Amniotic epithelial cell (primary cell): ENCODE measurements around the gene RTL10.

ENCODE experiments used
- DNase-seq: peaks from one replicate; pipeline ENCODE4 v3.0.0-alpha.2; 2010; ENCODE audit warnings: low read depth

Gene RTL10

DNA sequence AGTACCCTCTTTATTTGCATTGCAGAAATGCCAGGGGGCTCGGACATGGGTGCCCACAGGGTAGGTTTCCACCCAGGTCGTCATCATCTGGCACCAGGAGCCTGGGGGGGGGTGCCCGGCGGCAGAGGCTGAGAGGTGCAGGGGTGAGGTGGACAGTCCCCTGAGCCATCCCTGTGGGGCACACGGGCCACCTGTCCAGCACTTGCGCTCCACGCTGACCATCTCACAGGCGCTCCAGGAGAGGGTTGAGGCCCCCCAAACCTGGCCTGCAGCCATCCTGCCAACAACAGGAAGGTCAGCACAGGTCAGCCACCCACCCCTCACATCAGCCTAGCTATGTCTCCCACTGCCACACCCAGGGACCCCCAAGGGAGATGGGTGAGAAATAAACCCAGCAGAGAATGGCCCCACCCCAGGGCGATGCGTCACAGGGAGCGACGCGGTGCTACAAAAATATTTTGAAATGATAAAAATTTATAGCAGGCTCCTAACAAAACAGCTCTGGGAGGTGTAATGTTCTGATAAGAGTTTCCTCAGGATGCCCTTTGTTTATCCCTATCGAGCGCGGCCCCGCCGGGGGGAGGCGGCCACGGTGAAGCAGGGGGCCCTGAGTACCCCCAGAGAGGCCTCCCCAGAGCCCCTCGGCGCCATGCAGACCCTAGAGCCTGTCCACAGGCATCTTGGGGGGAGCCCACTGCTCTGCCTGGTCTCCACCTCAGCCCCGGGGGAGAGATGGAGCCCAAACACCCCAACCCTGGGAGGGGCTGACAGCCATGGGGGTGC, 21.0 kb upstream of the RTL10 start:
- peak; percentile 42 for DNase-seq

DNA sequence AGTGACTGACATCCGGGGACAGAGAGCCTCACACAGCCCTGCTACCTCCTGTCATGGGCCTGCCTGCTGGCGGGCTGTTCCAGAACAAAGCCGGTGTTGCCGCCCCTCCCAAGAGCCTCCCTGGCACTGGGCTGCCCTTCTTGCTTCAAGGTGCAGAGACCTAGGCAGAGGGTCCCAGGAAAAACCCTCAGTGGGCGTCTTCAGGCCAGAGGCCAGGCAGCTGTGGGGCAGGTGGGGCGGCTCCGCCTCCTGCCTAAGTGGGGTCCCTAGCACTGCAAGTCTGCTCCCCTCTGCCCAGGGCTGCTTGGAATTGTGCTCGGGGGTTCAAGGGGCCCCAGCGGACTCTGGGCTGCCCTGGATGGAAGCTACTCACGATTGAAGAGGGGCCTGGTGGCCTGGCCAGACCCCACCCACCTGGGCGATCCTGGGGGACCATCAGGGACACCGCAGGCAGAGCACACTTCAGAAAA, 20.4 kb upstream of the RTL10 start:
- DNase-seq = no peak

DNA sequence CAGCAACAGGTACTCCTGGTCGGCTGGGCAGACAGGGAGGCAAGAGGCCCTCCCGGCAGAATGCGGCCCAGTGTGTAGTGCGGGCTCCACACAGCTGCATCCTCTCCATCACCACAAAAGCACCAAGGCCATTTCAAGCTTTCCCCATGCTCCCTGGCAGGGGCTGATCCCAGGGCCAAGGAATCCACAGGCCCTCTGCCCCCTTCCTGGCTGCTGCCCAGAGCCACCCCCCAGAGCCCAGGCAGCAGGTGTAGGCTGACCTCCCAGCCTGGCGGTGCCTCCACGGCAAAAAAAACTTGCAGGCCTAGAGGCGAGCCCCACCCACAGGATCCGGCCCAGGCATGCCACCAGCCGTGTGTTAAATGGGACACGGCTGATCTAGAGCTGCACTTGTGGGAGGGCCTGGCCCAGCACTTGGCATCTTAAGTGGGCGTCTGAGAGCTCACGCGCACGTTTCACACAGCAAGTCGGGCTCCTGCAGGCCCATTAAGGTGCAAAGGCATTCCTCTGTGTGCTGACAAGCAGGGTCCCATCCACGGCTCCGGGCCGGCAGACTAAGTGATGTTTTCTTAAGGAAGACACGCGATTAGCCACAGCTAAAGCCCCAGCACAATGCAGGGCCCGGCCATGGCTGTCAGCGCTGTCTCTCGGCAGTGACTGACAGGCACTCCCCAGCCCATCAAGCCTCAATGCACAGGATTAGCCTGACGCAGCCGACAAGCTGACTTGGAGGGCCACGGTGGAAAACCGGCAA, 19.8 kb upstream of the RTL10 start:
- no peak for DNase-seq

DNA sequence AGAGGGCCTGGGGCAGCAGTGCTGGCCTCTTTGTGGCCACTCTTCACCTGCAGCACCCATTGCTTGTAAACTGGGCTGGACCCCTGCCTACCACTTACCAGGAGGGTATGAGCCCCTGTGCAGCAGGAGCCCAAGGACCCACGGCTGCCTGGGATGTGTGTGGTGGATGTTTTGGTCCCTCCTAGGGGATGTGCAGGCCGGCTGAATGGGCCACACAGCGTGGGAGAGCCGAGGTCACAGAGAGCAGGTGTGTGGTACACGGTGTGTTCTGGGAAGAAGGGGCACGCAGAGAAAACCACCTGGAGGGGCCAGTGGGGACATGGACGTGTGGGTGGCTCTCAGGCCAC, 19.3 kb upstream of the RTL10 start:
- DNase-seq = no peak

DNA sequence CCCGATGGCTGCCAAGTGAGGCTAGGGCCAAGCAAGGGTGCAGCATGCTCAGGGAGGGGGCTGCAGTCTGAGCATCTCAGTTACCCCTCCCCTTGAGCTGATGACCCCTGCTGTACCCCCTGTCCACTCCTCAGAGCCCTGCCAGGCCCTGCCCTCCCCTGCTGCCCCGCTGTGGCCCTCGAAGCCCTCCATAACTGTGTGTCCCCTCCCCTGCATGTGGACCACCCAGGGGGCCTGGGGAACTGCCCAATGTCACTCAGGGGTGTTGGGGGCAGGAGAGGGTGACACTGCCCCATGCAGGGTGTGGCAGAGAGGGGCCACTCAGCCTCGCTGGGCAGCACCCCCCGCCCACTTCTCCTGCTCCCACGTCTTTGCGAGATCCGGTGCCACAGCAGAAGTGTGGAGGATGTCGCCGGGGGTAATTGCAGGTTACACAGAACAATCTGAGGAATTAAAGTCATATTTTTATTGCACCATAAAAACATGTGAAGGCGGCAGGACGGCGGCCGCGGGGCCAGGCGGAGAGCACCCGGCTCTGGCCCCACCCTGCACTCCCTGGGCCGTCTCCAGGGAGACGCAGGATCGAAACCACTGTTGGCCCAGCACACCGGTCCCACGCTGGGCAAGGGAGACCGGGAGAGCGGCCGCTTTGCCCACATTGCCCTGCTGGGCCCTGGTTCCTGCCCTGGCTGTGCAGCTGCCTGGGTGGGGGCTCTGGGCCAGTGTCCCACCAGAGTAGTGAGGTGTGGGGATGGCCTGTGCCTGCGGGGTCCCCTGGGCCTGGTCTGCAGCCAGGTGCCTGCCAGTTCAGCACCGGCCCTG, 18.7 kb upstream of the RTL10 start:
- DNase-seq = no peak

DNA sequence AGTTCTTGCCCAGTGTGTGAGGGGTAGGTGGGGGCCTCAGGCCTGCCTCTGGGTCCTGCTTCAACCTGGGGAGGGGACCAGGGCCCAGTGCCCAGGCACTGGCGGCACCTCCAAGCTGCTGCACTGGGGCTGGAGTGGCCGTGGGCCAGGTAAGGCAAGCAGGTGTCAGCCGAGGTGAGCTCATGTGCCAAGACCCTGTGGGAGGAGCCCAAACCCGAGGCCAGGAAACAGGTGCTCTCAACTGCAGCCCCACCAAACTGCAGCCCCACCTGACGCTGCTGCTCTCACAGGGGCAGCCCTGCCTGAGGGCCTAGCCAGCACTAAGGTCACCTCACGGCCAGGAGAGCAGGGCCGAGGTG, 18.1 kb upstream of the RTL10 start:
- DNase-seq = no peak

DNA sequence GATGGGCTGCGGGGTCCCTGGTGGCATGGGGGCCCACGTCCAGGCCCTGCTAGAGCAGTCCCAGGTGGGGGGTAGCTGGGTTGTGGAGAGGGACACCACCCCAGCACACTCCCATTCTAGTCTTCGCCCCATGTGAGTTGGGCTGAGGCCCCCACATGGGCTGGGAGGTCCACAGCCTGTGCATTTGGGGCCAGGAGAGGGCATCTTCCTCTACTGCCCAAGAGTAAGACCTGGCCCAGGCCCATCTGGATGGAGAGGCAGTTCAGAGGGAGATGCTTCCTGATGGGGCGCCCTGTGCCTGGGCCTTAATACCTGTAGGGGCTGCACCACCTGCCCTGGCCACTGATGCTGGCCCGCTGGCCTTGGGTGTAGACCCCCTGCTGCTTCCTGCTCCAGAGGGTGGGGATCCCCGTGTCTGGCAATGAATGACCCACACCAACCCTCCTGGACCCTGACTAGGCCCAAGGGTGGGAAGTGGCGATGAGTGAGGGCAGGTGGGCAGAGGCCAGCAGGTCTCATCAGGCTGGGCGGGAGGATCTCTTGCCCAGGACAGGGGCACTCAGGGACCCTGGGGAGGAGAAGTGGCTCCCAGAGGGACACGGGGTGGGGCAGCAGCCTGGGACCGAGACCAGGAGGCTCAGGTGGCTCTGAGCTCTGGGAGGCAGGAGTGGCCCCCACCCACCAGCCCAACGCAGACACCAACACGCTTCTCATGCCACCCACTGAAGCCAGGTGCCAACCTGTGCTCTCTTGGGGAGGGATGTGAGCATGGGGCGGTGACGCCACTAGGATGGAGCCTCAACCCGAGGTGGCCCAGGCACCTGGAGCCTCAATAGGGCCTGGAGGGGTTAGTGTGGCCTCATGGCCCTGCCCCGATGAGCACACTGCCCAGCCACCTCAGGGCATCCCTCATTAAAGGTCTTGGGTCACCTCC, 17.4 kb upstream of the RTL10 start:
- no peak for DNase-seq

DNA sequence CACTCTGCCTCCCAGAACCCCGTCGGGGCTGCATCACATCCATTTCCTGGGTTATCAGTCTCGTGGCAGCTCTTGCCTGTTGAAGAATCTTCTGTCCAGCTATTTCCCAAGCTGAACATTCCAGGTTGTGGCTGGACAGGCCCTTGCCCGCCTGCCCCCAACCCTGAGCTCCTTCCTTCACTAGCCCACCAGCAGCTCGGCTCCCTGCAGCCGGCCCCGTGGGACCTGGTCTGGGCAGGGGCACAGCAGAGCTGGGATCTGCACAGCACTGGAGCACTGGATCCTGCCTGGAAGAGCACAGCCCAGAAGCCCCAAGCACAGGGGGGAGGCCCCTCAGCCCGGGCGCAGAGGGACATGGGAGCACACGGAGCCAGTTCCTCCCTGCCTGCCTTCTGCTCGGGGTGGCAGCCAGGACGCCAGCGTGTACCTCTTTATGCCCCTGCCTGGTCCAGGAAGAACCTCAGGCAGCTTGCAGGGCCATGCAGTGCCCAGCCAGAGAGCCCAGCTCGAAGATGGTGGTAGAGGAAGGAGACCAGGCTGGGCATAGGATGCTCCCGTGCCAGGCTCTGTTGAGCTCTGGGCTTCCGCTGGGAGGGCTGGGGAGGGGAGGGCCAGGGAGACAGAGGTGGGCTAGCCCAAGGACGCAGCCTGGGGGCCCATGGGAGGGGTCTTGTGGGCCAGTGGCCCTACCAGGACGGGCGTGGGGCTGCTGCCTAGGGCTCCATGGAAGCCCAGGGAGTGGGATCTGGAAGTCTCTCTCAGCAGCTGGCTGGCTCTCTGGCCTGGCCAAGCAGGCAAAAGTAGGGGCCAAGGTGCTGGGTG, 16.6 kb upstream of the RTL10 start:
- DNase-seq = peak; percentile 55

DNA sequence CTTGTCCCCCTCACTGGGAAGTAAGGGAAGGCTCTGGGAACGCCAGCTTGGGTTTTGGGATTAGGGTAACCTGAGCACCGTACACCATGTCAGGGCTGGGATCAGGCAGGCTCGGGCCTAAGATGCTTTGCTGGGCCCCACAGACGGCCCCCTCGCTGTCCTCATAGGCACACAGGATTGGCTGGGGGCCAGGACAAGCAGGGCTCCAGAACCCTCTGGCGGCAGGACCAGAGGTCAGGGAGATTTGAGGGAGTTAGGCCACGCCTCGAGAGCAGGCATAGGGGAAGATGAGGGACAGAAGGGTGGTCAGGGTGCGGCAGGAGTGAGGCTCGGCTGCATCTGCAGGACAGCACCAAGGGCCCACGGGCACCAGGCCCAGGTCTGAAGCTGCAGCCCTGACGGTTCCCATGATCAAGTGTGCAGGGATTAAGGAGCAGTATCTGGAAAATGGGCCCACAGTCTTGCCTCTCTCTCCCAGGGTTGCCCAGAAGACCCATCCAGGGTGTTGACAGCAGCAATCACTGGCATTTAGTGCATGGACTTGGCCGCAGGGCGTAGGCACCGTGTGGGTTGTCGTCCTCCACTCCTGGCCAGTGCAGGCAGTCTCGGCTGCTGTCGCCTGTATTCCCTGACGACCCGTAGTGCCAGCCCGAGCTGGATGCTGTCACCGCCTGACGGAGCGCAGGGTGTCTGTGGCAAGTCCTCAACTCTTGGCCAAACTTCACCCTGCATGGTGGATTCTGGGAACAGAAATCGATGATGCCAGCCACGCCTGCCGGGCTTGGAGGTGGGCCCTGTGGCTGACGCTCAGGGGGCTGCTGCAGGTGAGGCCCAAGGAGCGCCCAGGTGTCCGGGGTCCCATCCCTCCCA, 15.7 kb upstream of the RTL10 start:
- no peak for DNase-seq

DNA sequence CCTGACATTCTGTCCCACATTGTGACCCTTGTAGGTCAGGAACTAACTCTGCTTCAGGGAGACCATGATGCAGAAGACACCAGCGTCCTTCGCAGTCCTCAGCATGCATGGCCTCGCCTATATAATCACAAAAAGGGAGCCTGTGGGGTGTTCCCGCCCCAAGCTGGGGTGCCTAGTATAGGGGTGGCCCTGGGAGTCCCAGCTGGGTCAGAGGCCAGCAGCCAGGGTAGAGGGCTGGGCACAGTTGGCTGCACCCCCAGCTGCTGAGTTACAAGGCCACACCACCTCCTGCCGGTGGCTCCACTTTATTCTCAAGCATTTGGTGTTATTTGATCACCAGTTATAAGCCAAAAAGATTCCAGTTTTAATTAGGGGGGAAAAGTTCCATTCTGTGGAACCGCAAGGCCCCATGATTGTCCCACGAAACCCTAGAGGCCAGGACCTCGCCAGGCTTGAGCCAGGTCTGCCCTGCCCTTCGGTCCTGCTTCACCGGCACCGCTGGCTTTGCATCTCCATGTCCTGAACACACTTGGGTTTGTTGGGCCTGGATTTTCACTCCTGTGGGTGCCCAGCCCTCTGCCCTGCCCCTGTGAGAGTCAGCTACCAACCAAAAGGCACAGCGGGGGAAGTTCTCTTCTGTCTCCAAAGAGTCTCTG, 15.0 kb upstream of the RTL10 start:
- DNase-seq = no peak

DNA sequence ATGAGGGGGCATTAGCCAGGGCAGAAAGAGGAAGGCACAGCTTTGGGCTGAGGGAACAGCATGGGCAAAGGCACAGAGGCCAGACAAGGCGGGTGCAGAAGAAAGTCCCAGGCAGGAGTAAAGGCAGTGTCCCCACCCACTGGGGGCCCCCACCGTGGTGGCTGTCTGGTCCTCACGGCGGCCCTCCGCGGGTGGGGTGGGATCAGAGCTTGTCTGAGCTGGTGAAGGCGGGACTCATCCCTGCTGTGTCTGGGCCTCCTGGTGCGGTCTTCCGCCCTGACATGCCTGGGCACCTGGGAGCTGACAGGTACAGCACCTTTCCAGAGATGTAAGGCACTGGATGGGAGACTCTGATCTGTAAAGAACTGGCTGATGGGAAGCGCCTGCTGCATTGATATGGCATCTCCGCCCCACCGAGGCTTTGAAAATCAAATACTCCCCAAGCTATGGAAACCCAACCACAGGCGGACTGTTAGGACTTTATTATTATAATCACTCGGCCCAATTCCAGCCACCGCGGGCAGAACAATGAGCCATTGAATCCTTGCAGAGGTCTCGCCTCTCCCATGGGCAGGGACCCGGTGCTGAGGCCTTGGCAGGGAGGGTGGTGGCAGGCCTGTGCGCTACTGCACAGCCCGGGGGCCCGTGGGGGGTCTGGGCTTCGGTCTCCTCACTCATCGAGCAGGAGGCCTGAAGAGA, 14.2 kb upstream of the RTL10 start:
- DNase-seq = no peak

DNA sequence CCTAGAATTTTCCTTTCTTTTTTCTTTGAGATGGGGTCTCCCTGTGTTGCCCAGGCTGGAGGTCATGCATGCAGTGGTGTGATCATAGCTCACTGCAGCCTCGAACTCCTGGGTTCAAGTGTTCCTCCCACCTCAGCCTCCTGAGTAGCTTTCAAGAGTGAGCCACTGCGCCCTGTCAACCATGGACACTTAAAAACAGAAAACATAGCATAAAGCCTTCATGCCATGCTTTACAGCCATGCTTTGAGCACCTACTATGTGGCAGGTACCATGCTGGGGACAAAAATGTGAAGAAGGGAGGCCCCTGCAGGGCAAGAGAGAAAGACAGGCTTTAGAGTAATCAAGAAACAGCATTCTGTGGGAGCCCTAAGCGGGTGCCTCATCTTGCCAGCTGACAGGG, 13.7 kb upstream of the RTL10 start:
- no peak for DNase-seq

DNA sequence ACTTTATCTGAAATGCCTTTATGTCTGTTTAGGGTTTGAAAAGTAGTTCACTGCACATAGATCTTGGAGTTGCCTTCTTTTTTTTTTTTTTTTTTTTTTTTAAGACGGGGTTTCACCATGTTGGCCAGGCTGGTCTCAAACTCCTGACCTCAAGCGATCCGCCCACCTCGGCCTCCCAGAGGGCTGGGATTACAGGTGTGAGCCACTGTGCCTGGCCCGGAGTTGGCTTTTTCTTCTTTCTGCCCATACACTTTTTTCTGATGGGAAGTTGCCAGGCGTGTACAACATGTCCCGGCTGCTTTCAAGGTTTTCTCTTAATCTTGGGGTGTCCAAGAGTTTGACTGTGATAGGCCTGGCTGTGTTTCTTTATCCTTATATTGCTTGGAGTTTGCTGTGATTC, 12.9 kb upstream of the RTL10 start:
- DNase-seq = no peak

DNA sequence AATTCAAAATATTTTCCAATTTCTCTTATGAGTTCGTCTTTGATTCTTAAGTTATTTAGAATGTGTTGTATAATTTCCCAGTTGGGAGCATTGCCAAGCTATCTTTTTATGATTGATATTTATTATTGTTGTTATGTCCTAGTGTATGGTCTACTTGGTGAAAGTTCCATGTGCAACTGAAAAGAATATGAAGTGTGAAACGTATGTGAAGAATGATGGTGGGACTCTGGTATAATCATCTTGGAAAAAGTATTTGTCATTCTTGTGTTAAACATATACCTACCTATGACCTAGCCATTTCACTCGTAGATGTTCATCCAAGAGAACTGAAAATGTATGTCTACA, 12.0 kb upstream of the RTL10 start:
- no peak for DNase-seq

DNA sequence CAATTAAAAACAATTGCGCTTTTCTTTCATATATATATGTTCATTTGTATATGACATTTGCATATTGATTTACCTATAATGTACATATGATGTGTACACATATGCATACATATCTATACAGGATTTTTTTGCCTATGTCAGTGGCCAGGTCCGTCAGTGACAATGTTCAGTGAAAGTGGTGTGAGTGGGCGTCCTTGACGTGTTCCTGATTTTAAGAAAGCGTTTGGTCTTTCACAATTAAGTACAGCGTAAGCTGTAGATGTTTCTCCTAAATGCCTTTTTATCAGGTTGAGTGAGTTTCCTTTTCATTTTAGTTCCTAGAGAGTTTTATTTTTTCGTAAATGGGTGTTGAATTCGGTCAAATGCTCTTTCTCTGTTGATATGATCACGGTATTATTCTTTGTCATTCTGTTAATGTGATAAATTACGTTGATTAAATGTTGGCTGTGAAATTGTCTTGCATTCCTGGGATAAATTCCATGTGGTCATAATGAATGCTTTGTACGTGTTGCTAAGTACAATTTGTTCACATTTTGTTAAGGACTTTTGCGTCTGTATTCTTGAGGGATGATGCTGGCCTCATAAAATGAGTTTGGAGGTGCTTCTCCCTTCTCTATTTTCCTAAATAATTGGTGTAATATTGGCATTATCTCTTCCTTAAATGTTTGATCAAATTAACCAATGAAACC, 10.6 kb upstream of the RTL10 start:
- DNase-seq = peak; percentile 42

DNA sequence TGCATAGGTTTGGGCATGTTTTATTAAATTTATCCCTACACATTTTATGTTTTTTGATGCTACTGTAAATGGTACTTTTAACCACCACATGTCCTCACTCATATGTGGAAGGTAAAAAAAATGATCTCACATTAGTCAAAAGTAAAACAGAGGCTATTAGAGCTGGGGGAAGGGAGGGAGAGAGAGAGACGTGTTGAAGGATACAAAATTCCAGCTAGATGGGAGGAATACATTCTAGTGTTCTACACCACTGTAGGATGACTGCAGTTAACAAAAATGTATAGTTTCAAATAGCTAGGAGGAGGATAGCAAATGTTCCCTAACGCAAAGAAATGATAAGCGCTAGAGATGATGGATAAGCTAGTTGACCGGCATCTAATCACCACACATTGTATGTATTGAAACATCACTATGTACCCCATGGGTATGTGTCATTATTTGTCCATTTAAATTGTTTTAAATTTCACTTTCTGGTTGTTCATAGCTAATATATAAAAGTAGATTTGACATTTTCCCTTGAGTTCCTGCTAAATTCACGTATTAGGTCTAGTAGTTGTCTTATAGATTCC, 9.9 kb upstream of the RTL10 start:
- DNase-seq = peak; percentile 54

DNA sequence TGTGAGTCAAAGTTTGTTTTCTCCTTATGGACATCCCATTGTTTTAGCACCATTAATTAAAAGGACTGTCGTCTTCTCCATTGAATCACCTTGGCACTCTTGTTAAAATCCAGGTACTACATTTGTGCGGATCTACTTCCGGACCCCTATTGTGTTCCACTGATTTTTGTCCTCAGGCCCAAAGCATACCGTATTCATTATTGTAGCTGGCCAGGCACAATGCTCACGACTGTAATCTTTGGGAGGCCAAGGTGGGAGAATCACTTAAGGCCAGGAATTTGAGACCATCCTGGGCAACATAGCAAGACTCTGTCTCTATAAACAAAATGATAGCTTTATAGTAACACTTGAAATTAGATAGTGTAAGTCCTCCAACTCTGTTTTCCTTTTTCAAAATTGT, 8.9 kb upstream of the RTL10 start:
- no peak for DNase-seq
